ENCODE data around the gene KCNT1. TPM values are rescaled to one million over a fixed set of nuclear protein-coding genes. Genes with fewer than 3 reads are reported as not detected.

The KCNT1 gene
- total and polyA plus RNA-seq, 3 donors from 2014 or later, result 1.8 to 7.3 (median 5.3) TPM

- no peak for DNase-seq
- no peak overlapping the region for H3K27ac ChIP-seq
- no peaks in the 10 kb centered on the region for H3K4me1 ChIP-seq
- TF ChIP-seq, protein P1, sequence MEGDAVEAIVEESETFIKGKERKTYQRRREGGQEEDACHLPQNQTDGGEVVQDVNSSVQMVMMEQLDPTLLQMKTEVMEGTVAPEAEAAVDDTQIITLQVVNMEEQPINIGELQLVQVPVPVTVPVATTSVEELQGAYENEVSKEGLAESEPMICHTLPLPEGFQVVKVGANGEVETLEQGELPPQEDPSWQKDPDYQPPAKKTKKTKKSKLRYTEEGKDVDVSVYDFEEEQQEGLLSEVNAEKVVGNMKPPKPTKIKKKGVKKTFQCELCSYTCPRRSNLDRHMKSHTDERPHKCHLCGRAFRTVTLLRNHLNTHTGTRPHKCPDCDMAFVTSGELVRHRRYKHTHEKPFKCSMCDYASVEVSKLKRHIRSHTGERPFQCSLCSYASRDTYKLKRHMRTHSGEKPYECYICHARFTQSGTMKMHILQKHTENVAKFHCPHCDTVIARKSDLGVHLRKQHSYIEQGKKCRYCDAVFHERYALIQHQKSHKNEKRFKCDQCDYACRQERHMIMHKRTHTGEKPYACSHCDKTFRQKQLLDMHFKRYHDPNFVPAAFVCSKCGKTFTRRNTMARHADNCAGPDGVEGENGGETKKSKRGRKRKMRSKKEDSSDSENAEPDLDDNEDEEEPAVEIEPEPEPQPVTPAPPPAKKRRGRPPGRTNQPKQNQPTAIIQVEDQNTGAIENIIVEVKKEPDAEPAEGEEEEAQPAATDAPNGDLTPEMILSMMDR (IDR thresholded peaks at IDR 0.05), result no peak
- TF ChIP-seq POLR2A (IDR thresholded peaks at IDR 0.05), result no peak
- no peaks in the 10 kb centered on the region for H3K9me3 ChIP-seq
- no peaks in the 10 kb centered on the region for H3K27me3 ChIP-seq
- 84% methylated on average over 5 to 16 of the region's 16 CpGs for WGBS, 2 donors
- no peak overlapping the region for H3K4me3 ChIP-seq
- no peaks in the 10 kb centered on the region for H3K36me3 ChIP-seq (ENCODE audit: low read depth, missing control alignments)
- intact Hi-C loops (cut with DNase I; ENCODE audit: low total_unique reads), result no loop called here
These were observed 22.3 kb downstream of the KCNT1 start for GRCh38 chr9:135724186-135724787.

DNA sequence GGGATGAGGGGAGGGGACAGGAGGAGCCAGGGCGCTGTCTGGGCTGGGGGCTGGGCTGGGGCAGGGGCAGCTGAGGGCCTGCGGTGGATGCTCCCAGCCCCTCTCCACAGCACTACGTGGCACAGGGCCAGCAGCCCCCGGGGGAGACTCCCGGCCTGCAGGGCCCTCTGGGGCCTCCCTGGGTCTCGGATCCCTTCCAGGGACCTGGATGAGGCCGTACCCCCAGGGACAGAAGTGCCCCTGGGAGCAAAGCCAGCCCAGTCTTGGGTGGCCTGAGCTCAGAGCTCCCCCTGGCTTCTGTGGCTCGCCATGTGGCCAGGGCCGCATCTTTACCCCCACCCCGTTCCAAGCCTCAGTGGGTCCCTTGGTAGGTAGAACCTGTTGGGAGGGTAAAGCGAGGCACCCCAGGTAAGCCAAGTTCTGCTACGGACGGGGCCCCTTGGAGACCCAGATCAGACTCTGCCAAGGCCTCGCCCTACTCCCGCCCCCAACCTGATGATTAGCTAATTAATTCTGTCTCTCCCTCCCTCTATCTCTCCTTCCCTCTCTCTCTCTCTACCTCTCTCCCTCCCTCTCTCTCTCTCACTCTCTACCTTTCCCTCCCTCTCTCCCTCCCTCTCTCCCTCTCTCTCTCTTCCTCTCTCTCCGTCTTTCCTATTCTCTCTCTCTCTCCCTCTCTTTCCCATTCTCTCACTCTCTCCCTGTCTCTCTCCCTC lies 24.3 kb downstream of the KCNT1 start:
- H3K9me3 ChIP-seq, result no peaks in the 10 kb centered on the region
- no peak for DNase-seq
- no peaks in the 10 kb centered on the region for H3K36me3 ChIP-seq (ENCODE audit: low read depth, missing control alignments)
- H3K4me3 ChIP-seq, result no peak overlapping the region
- 75 to 77% methylated on average over 15 of the region's 16 CpGs for WGBS, 2 donors
- H3K27ac ChIP-seq, result no peak overlapping the region
- intact Hi-C loops (cut with DNase I; ENCODE audit: low total_unique reads), result no loop called here
- no peaks in the 10 kb centered on the region for H3K27me3 ChIP-seq
- no peak for TF ChIP-seq POLR2A (IDR thresholded peaks at IDR 0.05)
- TF ChIP-seq, protein P1 (IDR thresholded peaks at IDR 0.05), result no peak
- no peaks in the 10 kb centered on the region for H3K4me1 ChIP-seq

DNA sequence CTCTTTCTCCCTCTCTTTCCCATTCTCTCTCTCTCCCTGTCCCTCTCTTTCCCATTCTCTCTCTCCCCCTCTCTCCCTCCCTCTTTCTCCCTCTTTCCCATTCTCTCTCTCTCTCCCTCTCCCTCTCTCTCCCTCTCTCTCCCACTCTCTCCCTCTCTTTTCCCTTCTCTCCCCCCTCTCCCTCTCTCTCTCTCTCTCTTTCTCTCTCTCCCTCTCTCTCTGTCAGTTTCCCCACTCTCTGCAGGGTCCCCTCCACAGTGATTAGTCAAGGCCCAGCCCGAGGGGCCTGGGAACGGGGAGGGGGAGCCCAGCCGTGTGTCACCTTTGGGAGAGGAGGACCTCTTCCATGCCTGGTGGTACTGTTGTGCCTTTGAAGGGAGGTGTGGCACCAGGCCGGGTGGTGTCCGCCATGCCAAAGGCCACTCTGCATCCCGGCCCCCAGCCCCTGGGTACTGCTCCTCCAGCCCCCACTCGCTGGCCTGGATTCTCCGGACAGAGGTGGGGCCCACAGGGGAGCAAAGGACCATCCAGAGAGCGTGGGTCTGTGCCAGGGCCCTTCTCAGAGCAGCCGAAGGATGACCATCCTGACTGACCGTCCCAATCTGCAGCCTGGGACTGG lies 25.4 kb downstream of the KCNT1 start:
- TF ChIP-seq, protein P1 (IDR thresholded peaks at IDR 0.05), result no peak
- no peak for TF ChIP-seq POLR2A (IDR thresholded peaks at IDR 0.05)
- no peak for DNase-seq
- H3K27ac ChIP-seq, result no peak overlapping the region
- intact Hi-C loops (cut with DNase I; ENCODE audit: low total_unique reads), result no loop called here
- no peaks in the 10 kb centered on the region for H3K27me3 ChIP-seq
- WGBS, 2 donors, result 63 to 76% methylated on average over 3 to 11 of the region's 11 CpGs
- H3K36me3 ChIP-seq (ENCODE audit: low read depth, missing control alignments), result no peaks in the 10 kb centered on the region
- no peaks in the 10 kb centered on the region for H3K9me3 ChIP-seq
- no peaks in the 10 kb centered on the region for H3K4me1 ChIP-seq
- H3K4me3 ChIP-seq, result no peak overlapping the region

GRCh38 chr9:135728436-135729110 lies 26.6 kb downstream of the KCNT1 start:
- Histone ChIP-seq H3K4me1 (no peaks in the 10 kb centered on the region), H3K9me3 (no peaks in the 10 kb centered on the region), H3K27ac (no peak overlapping the region), H3K36me3 (ENCODE audit: low read depth, missing control alignments) (no peaks in the 10 kb centered on the region), H3K27me3 (no peaks in the 10 kb centered on the region), H3K4me3 (no peak overlapping the region)
- DNase-seq, result no peak
- intact Hi-C loops (cut with DNase I; ENCODE audit: low total_unique reads), result no loop called here
- TF ChIP-seq, protein P1 (IDR thresholded peaks at IDR 0.05), result no peak
- no peak for TF ChIP-seq POLR2A (IDR thresholded peaks at IDR 0.05)
- WGBS, 2 donors, result 69 to 97% methylated on average over 7 to 18 of the region's 18 CpGs
